Mesothelial cell of epicardium (in vitro differentiated cells): ENCODE measurements around the gene MED14. TPM values are rescaled to one million over a fixed set of nuclear protein-coding genes. Genes with fewer than 3 reads are reported as not detected.

ENCODE experiments used
- DNase-seq, 2 experiments: peaks; one replicate each; pipeline ENCODE4 v3.0.0; 2021; ENCODE audit warnings: low spot score in 2 of 2; ENCODE audit not compliant: unreplicated experiment in 2 of 2
- H3K27ac Mint-ChIP-seq: 2 replicates; pipeline ENCODE4 v1.8.0; 2021; ENCODE audit warnings: mixed read lengths
- H3K27me3 Mint-ChIP-seq: 2 replicates; pipeline ENCODE4 v1.8.0; 2021; ENCODE audit warnings: low read depth, mixed read lengths
- H3K36me3 Mint-ChIP-seq: 2 replicates; pipeline ENCODE4 v1.8.0; 2021; ENCODE audit warnings: mixed read lengths
- H3K4me1 Mint-ChIP-seq: 2 replicates; pipeline ENCODE4 v1.8.0; 2021; ENCODE audit warnings: mixed read lengths
- H3K4me3 Mint-ChIP-seq: 2 replicates; pipeline ENCODE4 v1.8.0; 2021; ENCODE audit warnings: mild to moderate bottlenecking, moderate library complexity, mixed read lengths
- H3K9me3 Mint-ChIP-seq: 2 replicates; pipeline ENCODE4 v1.8.0; 2021; ENCODE audit warnings: mixed read lengths
- CTCF ChIP-seq: fragments of 200-600 bp; sonication (generic); IDR thresholded peaks from one replicate; pipeline ENCODE4 v1.5.0; 2021; ENCODE audit warnings: antibody characterized with exemption; ENCODE audit not compliant: unreplicated experiment
- total RNA-seq: library from RNA; stranded (reverse); gene quantifications from 3 replicates; pipeline ENCODE4 v1.2.1, GENCODE V29; 2021

Gene MED14
- total RNA-seq, 1 donor from 2014 or later = 46.8 TPM

GRCh38 chrX:40727581-40728252 lies 7.6 kb downstream of the MED14 start:
- no peak for TF ChIP-seq CTCF
- no peak for DNase-seq
- no peak overlapping the region for H3K27ac Mint-ChIP-seq

GRCh38 chrX:40727093-40727492 lies 8.2 kb downstream of the MED14 start:
- no peak for TF ChIP-seq CTCF
- peaks cover 17% of the 10 kb centered on the region for H3K36me3 Mint-ChIP-seq
- peaks cover 5% of the 10 kb centered on the region for H3K4me1 Mint-ChIP-seq
- DNase-seq = no peak
- no peak overlapping the region for H3K27ac Mint-ChIP-seq
- H3K4me3 Mint-ChIP-seq = no peak overlapping the region
- no peaks in the 10 kb centered on the region for H3K27me3 Mint-ChIP-seq
- peaks cover 22% of the 10 kb centered on the region for H3K9me3 Mint-ChIP-seq

More at GRCh38 chrX:40727581-40728252, 7.6 kb downstream of the MED14 start:
- Mint-ChIP-seq H3K27me3 (no peaks in the 10 kb centered on the region), H3K4me3 (no peak overlapping the region), H3K4me1 (peaks cover 5% of the 10 kb centered on the region), H3K36me3 (peaks cover 13% of the 10 kb centered on the region), H3K9me3 (peaks cover 16% of the 10 kb centered on the region)

GRCh38 chrX:40722930-40723329 lies 12.4 kb downstream of the MED14 start:
- peaks cover 3% of the 10 kb centered on the region for H3K4me1 Mint-ChIP-seq
- no peak overlapping the region for H3K4me3 Mint-ChIP-seq
- H3K36me3 Mint-ChIP-seq = peaks cover 29% of the 10 kb centered on the region
- H3K27ac Mint-ChIP-seq = no peak overlapping the region
- peaks cover 28% of the 10 kb centered on the region for H3K9me3 Mint-ChIP-seq
- no peaks in the 10 kb centered on the region for H3K27me3 Mint-ChIP-seq
- no peak for TF ChIP-seq CTCF
- no peak for DNase-seq

GRCh38 chrX:40721489-40722106 lies 13.7 kb downstream of the MED14 start:
- no peak for DNase-seq
- Mint-ChIP-seq H3K27ac (no peak overlapping the region), H3K27me3 (no peaks in the 10 kb centered on the region), H3K36me3 (peaks cover 31% of the 10 kb centered on the region), H3K4me1 (peaks cover 3% of the 10 kb centered on the region), H3K9me3 (peaks cover 33% of the 10 kb centered on the region), H3K4me3 (no peak overlapping the region)
- TF ChIP-seq CTCF = no peak

GRCh38 chrX:40720792-40721191 lies 14.6 kb downstream of the MED14 start:
- peaks cover 32% of the 10 kb centered on the region for H3K36me3 Mint-ChIP-seq
- peaks cover 35% of the 10 kb centered on the region for H3K9me3 Mint-ChIP-seq
- peaks cover 3% of the 10 kb centered on the region for H3K4me1 Mint-ChIP-seq
- H3K27ac Mint-ChIP-seq = no peak overlapping the region
- no peaks in the 10 kb centered on the region for H3K27me3 Mint-ChIP-seq
- no peak for DNase-seq
- H3K4me3 Mint-ChIP-seq = no peak overlapping the region
- TF ChIP-seq CTCF = no peak
